K562 (cell line): Measurements from ENCODE around the gene COL16A1. TPM values are rescaled to one million over a fixed set of nuclear protein-coding genes. Genes with fewer than 3 reads are reported as not detected.
A peak's percentile ranks its signal among the peaks of the same experiment; 100 is the strongest.

Source experiments
- ATF1 ChIP-seq, 2 experiments: fragments of 450-650 bp in 1 of 2; IDR thresholded peaks; 2 replicates each; pipeline ENCODE4 v1.6.1; 2016; ENCODE audit warnings: missing compliant biosample characterization in 1 of 2, missing genetic modification characterization in 1 of 2
- BACH1 ChIP-seq: fragments of 200-800 bp; sonication (Bioruptor generic); IDR thresholded peaks from 2 replicates; pipeline ENCODE4 v1.6.1; 2016; ENCODE audit warnings: missing genetic modification characterization, missing compliant biosample characterization
- CBFA2T2 ChIP-seq: fragments of 450-650 bp; conservative IDR thresholded peaks from 2 replicates; pipeline ENCODE4 v1.6.1; 2017; ENCODE audit warnings: mild to moderate bottlenecking
- CHD2 ChIP-seq: IDR thresholded peaks from 2 replicates; pipeline ENCODE4 v1.6.1; 2011; ENCODE audit warnings: low read depth, low read length
- CSDE1 ChIP-seq, 2 experiments: fragments of 450-650 bp; IDR thresholded peaks; 2 replicates each; pipeline ENCODE4 v1.6.1; 2016; ENCODE audit warnings: mild to moderate bottlenecking in 1 of 2
- GABPA ChIP-seq: fragments of 200-800 bp; sonication (Bioruptor generic); conservative IDR thresholded peaks from 2 replicates; pipeline ENCODE4 v1.6.1; 2016; ENCODE audit warnings: low read depth, missing genetic modification characterization, missing compliant biosample characterization
- HDAC8 ChIP-seq: fragments of 450-650 bp; IDR thresholded peaks from 2 replicates; pipeline ENCODE4 v1.6.1; 2016; ENCODE audit warnings: mild to moderate bottlenecking, missing genetic modification characterization, moderate library complexity, missing compliant biosample characterization
- JUND ChIP-seq, 2 experiments: IDR thresholded peaks; 2 replicates in 1 of 2; 3 replicates in 1 of 2; pipeline ENCODE4 v1.6.1; 2011; ENCODE audit warnings: borderline replicate concordance in 2 of 2, low read depth in 2 of 2, low read length in 2 of 2, improper control_type of control experiment in 1 of 2, missing biosample characterization in 1 of 2, missing genetic modification characterization in 1 of 2, missing genetic modification reagents in 1 of 2
- NCOA6 ChIP-seq: fragments of 450-650 bp; IDR thresholded peaks from 2 replicates; pipeline ENCODE4 v1.6.1; 2017; ENCODE audit warnings: mild to moderate bottlenecking
- NR4A1 ChIP-seq, 2 experiments: fragments of 250-450 bp in 1 of 2; fragments of 450-650 bp in 1 of 2; sonication (Bioruptor Pico) in 1 of 2; IDR thresholded peaks; 2 replicates each; pipeline versions ENCODE4 v1.4.0 to v1.6.1; 2016 to 2020; ENCODE audit warnings: mild to moderate bottlenecking in 2 of 2, missing compliant biosample characterization in 1 of 2, missing genetic modification characterization in 1 of 2, moderate library complexity in 1 of 2
- PML ChIP-seq: IDR thresholded peaks from 2 replicates; pipeline ENCODE4 v1.6.1; 2012; ENCODE audit warnings: low read length, inconsistent platforms
- SAFB2 ChIP-seq: fragments of 200-400 bp; formaldehyde crosslinking; IDR thresholded peaks from 2 replicates; pipeline ENCODE4 v1.6.1; 2018; ENCODE audit warnings: borderline replicate concordance, low read length, low read depth, moderate library complexity; ENCODE audit not compliant: severe bottlenecking
- SREBF2 ChIP-seq: sonication (generic); formaldehyde crosslinking; IDR thresholded peaks from 2 replicates; pipeline ENCODE4 v1.4.0; 2020; ENCODE audit warnings: mild to moderate bottlenecking, missing genetic modification reagents
- TCF7 ChIP-seq: sonication (generic); IDR thresholded peaks from 2 replicates; pipeline ENCODE4 v1.6.1; 2016; ENCODE audit warnings: antibody characterized with exemption, borderline replicate concordance
- TEAD2 ChIP-seq: fragments of 450-650 bp; IDR thresholded peaks from 2 replicates; pipeline ENCODE4 v1.6.1; 2016; ENCODE audit warnings: missing genetic modification characterization, control low read depth, missing compliant biosample characterization
- ZKSCAN3 ChIP-seq: fragments of 250-450 bp; sonication (Bioruptor Pico); IDR thresholded peaks from 2 replicates; pipeline ENCODE4 v1.4.0; 2020
- ZNF253 ChIP-seq: fragments of 250-450 bp; sonication (Bioruptor Pico); conservative IDR thresholded peaks from 2 replicates; pipeline ENCODE4 v1.6.1; 2021; ENCODE audit warnings: mild to moderate bottlenecking
- ZNF311 ChIP-seq: fragments of 250-450 bp; sonication (Bioruptor Pico); IDR thresholded peaks from 2 replicates; pipeline ENCODE4 v1.4.0; 2020; ENCODE audit warnings: mild to moderate bottlenecking, moderate library complexity
- ZNF408 ChIP-seq: fragments of 250-450 bp; sonication (Bioruptor Pico); IDR thresholded peaks from 2 replicates; pipeline ENCODE4 v1.4.0; 2020; ENCODE audit warnings: low read depth, mild to moderate bottlenecking, moderate library complexity
- polyA plus RNA-seq, 8 experiments: library from polyadenylated mRNA; depleted of rRNA in 4 of 8; stranded (reverse) in 5 of 8; unstranded in 3 of 8; fragments of >200 nt; fragmentation: Nextera tagmentation in 2 of 8; fragmentation: Illumina TruSeq in 1 of 8; extraction: Ambion mirVana in 2 of 8; extraction: Trizol in 1 of 8; gene quantifications; 2 replicates each; pipeline versions ENCODE4 v1.2.1 to v1.2.3, GENCODE V29; 2011 to 2014; ENCODE audit warnings: inconsistent platforms in 1 of 8, missing spikeins in 1 of 8
- total RNA-seq, 7 experiments: library from RNA; depleted of rRNA in 6 of 7; stranded (reverse); fragments of >200 nt in 6 of 7; fragmentation: Illumina TruSeq in 2 of 7; extraction: Trizol in 2 of 7; gene quantifications; 2 replicates each; pipeline versions ENCODE4 v1.2.1 to v1.2.3, GENCODE V29; 2011 to 2021; ENCODE audit warnings: low replicate concordance in 1 of 7
- TF ChIP-seq, protein P1 (sequence below): fragments of 150-350 bp; IDR thresholded peaks from 2 replicates; pipeline ENCODE4 v1.6.1; 2014; ENCODE audit warnings: low read depth, mild to moderate bottlenecking, low read length, borderline replicate concordance
- TF ChIP-seq, protein P2 (sequence below): fragments of 450-650 bp; IDR thresholded peaks from 2 replicates; pipeline ENCODE4 v1.6.1; 2018; ENCODE audit not compliant: partially characterized antibody

The COL16A1 gene
- total and polyA plus RNA-seq, 9 of the 15 experiments (the other 6 are each of a cell fraction or from before 2014, with no cell fraction given), result 0.11 to 0.60 (median 0.11) TPM; not detected in 6

DNA sequence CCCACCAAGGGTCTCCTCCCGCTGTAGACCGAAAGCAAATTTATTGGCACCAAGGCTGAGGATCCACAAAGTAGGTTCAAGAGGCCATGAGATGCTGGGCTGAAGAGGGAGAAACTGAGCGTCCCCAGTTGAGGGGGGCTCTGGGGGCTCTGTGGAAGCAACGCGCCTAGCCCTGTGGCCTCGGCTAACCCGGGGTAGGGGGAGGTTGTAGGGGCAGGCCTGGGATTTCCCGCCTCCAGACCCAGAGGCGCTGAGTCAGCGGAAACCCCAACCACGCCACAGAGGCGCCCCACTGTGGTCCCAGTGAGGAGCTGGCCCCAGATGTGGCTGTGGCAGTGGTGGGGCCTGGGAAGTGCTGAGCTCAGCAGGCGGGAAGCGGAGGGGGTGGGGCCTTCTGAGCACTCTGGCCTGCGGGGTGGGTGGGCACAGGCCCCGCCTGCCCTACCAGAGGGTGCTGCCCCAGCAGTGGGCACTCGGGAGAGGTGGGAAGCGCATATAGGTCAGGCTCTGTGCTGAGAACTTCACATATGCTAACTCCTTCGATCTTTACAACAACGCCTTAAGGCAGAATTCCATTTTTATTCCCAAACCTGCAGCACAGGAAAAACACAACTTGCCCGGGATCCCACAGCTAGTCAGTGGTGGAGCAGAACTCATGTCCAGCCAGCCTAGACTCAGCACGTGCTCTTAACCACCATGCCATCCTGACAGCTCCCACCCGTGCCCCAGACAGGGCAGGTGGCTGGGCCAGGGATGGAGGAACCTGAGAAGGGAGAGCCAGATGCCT lies 1.5 kb upstream of the COL16A1 start (continued):
- TF ChIP-seq, protein P1, sequence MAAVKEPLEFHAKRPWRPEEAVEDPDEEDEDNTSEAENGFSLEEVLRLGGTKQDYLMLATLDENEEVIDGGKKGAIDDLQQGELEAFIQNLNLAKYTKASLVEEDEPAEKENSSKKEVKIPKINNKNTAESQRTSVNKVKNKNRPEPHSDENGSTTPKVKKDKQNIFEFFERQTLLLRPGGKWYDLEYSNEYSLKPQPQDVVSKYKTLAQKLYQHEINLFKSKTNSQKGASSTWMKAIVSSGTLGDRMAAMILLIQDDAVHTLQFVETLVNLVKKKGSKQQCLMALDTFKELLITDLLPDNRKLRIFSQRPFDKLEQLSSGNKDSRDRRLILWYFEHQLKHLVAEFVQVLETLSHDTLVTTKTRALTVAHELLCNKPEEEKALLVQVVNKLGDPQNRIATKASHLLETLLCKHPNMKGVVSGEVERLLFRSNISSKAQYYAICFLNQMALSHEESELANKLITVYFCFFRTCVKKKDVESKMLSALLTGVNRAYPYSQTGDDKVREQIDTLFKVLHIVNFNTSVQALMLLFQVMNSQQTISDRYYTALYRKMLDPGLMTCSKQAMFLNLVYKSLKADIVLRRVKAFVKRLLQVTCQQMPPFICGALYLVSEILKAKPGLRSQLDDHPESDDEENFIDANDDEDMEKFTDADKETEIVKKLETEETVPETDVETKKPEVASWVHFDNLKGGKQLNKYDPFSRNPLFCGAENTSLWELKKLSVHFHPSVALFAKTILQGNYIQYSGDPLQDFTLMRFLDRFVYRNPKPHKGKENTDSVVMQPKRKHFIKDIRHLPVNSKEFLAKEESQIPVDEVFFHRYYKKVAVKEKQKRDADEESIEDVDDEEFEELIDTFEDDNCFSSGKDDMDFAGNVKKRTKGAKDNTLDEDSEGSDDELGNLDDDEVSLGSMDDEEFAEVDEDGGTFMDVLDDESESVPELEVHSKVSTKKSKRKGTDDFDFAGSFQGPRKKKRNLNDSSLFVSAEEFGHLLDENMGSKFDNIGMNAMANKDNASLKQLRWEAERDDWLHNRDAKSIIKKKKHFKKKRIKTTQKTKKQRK, result no peak
- 0 out of 2 replicates have a peak, but pooled peaks have one; percentile 13 for TF ChIP-seq PML
- peak; percentile 46; the same call in 1 of the 2 replicates for TF ChIP-seq HDAC8 (tag)
- no peak for TF ChIP-seq ATF1 (CRISPR knock-in tag; IDR thresholded peaks at IDR 0.05)
- 0 out of 2 replicates have a peak, but pooled peaks have one; percentile 31 for TF ChIP-seq ATF1 (tag; IDR thresholded peaks at IDR 0.05)
- peak; percentile 69; the same call in 1 of the 2 replicates for TF ChIP-seq BACH1
- no peak for TF ChIP-seq NR4A1 (CRISPR knock-in tag; IDR thresholded peaks at IDR 0.05)
- peak; percentile 61; the same call in 1 of the 2 replicates for TF ChIP-seq NR4A1 (tag; IDR thresholded peaks at IDR 0.05)
- no peak for TF ChIP-seq ZNF311
- no peak for TF ChIP-seq TEAD2
- TF ChIP-seq NCOA6, result no peak
- TF ChIP-seq, protein P2, sequence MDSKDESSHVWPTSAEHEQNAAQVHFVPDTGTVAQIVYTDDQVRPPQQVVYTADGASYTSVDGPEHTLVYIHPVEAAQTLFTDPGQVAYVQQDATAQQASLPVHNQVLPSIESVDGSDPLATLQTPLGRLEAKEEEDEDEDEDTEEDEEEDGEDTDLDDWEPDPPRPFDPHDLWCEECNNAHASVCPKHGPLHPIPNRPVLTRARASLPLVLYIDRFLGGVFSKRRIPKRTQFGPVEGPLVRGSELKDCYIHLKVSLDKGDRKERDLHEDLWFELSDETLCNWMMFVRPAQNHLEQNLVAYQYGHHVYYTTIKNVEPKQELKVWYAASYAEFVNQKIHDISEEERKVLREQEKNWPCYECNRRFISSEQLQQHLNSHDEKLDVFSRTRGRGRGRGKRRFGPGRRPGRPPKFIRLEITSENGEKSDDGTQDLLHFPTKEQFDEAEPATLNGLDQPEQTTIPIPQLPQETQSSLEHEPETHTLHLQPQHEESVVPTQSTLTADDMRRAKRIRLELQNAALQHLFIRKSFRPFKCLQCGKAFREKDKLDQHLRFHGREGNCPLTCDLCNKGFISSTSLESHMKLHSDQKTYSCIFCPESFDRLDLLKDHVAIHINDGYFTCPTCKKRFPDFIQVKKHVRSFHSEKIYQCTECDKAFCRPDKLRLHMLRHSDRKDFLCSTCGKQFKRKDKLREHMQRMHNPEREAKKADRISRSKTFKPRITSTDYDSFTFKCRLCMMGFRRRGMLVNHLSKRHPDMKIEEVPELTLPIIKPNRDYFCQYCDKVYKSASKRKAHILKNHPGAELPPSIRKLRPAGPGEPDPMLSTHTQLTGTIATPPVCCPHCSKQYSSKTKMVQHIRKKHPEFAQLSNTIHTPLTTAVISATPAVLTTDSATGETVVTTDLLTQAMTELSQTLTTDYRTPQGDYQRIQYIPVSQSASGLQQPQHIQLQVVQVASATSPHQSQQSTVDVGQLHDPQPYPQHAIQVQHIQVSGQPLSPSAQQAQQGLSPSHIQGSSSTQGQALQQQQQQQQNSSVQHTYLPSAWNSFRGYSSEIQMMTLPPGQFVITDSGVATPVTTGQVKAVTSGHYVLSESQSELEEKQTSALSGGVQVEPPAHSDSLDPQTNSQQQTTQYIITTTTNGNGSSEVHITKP, result no peak
- TF ChIP-seq SAFB2, result no peak
- peak; percentile 84 for TF ChIP-seq JUND (IDR thresholded peaks at IDR 0.05; ENCODE audit: borderline replicate concordance, low read depth, low read length)
- TF ChIP-seq JUND (tag; IDR thresholded peaks at IDR 0.05; ENCODE audit: borderline replicate concordance, low read depth, low read length), result peak; percentile 54; the same call in 1 of the 3 replicates
- no peak for TF ChIP-seq CHD2
- TF ChIP-seq ZNF253 (CRISPR knock-in tag), result no peak
- no peak for TF ChIP-seq CSDE1 (IDR thresholded peaks at IDR 0.05)
- TF ChIP-seq SREBF2 (CRISPR knock-in tag), result no peak
- TF ChIP-seq TCF7, result no peak
- TF ChIP-seq GABPA (tag), result no peak
- TF ChIP-seq ZNF408 (CRISPR knock-in tag), result no peak
- TF ChIP-seq ZKSCAN3 (CRISPR knock-in tag), result no peak
- no peak for TF ChIP-seq CBFA2T2
